Ascending aorta (tissue), 2 donors: Measurements from ENCODE around the gene ARL15. TPM values are rescaled to one million over a fixed set of nuclear protein-coding genes. Genes with fewer than 3 reads are reported as not detected.

Experiments
- DNase-seq, 2 donors: peaks; one replicate each; pipeline ENCODE4 v3.0.0-alpha.2; 2019; ENCODE audit warnings: low spot score in 2 of 2
- H3K27ac ChIP-seq, 2 donors: fragments of 200-600 bp; sonication (generic); one replicate each; pipeline ENCODE4 v1.5.1; 2016 to 2017; ENCODE audit warnings: mild to moderate bottlenecking in 1 of 2
- H3K27me3 ChIP-seq: fragments of 200-600 bp; sonication (generic); one replicate; pipeline ENCODE4 v1.5.1; 2017
- H3K36me3 ChIP-seq, 2 donors: fragments of 200-600 bp; sonication (generic); one replicate each; pipeline ENCODE4 v1.5.1; 2016
- H3K4me1 ChIP-seq, 2 donors: fragments of 200-600 bp; sonication (generic); one replicate each; pipeline ENCODE4 v1.5.1; 2016 to 2017; ENCODE audit warnings: mild to moderate bottlenecking in 1 of 2
- H3K4me3 ChIP-seq, 2 donors: fragments of 200-600 bp; sonication (generic); one replicate each; pipeline ENCODE4 v1.5.1; 2016 to 2017; ENCODE audit warnings: mild to moderate bottlenecking in 1 of 2
- H3K9me3 ChIP-seq, 2 donors: fragments of 200-600 bp; sonication (generic); one replicate each; pipeline ENCODE4 v1.5.1; 2016
- intact Hi-C: fragments of 100-400 bp; cut with DNase I; formaldehyde crosslinking; loops from one replicate; pipeline ENCODE4 v1.15.1; 2023
- total RNA-seq: library from RNA; depleted of rRNA; stranded (reverse); fragments of >200 nt; gene quantifications from one replicate; pipeline ENCODE4 v1.1.0, GENCODE V29; 2016
- TF ChIP-seq, protein P1 (sequence below), 3 experiments: fragments of 200-600 bp in 2 of 3; fragments of 450-650 bp in 1 of 3; sonication (generic) in 2 of 3; IDR thresholded peaks; one replicate each; pipeline ENCODE4 v1.5.1; 2016 to 2019; ENCODE audit warnings: antibody characterized with exemption in 3 of 3, mild to moderate bottlenecking in 1 of 3, moderate library complexity in 1 of 3

Gene ARL15
- total RNA-seq, 1 donor from 2014 or later = 12.5 TPM

DNA sequence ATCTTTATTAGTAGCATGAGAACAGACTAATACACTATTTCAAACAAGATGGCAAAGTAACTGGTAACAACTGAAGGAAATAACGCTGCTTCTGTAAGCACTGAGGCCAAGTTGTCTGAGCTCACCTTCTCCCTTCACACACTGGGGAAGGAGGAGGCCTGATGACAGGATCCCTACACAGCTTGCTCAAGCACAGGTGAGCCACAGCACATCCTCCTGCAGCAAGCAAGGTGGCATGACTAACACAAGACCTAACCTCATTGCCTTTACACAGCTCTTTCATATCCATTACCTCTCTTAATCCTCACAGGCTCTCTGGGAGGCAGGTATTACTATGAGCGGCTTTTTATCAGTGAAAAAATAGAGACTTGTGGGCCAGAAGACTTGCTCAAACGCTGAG is 83.3 kb downstream of the ARL15 start:
- no peak for DNase-seq
- Histone ChIP-seq H3K27ac (no peak overlapping the region), H3K27me3 (no peaks in the 10 kb centered on the region), H3K9me3 (no peaks in the 10 kb centered on the region), H3K36me3 (no peaks in the 10 kb centered on the region), H3K4me3 (no peak overlapping the region), H3K4me1 (no peaks in the 10 kb centered on the region)
- TF ChIP-seq, protein P1, sequence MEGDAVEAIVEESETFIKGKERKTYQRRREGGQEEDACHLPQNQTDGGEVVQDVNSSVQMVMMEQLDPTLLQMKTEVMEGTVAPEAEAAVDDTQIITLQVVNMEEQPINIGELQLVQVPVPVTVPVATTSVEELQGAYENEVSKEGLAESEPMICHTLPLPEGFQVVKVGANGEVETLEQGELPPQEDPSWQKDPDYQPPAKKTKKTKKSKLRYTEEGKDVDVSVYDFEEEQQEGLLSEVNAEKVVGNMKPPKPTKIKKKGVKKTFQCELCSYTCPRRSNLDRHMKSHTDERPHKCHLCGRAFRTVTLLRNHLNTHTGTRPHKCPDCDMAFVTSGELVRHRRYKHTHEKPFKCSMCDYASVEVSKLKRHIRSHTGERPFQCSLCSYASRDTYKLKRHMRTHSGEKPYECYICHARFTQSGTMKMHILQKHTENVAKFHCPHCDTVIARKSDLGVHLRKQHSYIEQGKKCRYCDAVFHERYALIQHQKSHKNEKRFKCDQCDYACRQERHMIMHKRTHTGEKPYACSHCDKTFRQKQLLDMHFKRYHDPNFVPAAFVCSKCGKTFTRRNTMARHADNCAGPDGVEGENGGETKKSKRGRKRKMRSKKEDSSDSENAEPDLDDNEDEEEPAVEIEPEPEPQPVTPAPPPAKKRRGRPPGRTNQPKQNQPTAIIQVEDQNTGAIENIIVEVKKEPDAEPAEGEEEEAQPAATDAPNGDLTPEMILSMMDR (IDR thresholded peaks at IDR 0.05) = no peak
- intact Hi-C loops = loop anchor here (10.0 kb wide), 1 partner anchor 962 kb away; no protein-coding TSS in a partner anchor

DNA sequence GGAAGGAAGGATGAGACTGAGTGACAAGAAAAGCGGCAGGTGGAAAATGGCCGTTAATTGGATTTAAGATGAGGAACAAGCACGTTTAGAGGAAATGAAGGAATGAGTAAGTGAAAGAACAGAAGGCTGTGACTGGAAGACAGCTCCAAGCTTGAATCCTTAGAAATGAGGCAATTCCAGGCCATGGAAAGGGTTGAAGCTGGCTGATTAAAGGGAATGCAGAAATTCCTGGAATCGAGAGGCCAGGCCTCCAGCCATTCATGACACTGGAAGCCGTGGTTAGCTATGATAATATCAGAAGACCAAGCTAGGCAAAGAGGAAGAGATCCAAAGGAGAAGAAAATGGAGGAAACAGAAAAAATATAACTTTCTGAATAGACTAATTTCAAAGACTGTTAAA is 84.2 kb downstream of the ARL15 start:
- DNase-seq = no peak
- Histone ChIP-seq H3K27ac (no peak overlapping the region), H3K9me3 (no peaks in the 10 kb centered on the region), H3K36me3 (no peaks in the 10 kb centered on the region), H3K4me3 (no peak overlapping the region), H3K27me3 (no peaks in the 10 kb centered on the region), H3K4me1 (no peaks in the 10 kb centered on the region)
- TF ChIP-seq, protein P1 (IDR thresholded peaks at IDR 0.05) = no peak
- intact Hi-C loops = loop anchor here (10.0 kb wide), 1 partner anchor 961 kb away; no protein-coding TSS in a partner anchor

DNA sequence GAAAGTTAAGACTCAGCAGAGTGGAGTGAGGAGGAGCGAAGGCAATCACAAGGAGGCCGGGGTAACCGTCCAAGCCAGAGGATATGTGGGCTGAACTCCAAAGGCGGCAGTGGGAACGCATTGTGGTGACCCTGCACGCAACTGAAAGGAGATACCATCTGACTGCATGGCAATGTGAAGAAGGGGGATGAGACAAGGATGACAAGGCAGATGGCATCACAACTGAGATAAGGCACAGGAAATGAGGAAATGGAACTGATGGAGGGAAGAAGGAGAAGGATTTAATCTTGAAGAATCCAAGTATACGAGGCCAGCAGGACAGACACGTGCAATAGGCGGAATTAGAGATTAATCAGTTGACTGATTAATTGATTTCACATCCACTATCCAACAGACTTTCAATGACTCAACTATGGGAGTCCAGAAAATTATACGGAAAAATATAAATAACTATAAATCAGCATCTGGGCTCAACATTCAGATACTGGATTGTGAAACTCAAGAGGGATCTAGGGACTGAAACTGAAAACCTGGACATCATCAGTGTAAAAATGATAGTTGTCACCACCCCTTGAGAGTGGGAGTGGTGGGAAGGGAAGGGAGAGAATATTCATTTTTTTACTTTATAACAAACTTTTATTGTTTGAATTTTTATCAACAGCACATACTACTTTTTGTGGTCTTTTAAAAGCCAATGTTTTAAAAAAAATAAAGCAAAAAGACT is 86.1 kb downstream of the ARL15 start:
- Histone ChIP-seq H3K4me1 (no peaks in the 10 kb centered on the region), H3K9me3 (no peaks in the 10 kb centered on the region), H3K36me3 (no peaks in the 10 kb centered on the region), H3K27ac (no peak overlapping the region), H3K4me3 (no peak overlapping the region), H3K27me3 (no peaks in the 10 kb centered on the region)
- DNase-seq = no peak
- intact Hi-C loops = loop anchor here (10.0 kb wide), 1 partner anchor 959 kb away; no protein-coding TSS in a partner anchor
- TF ChIP-seq, protein P1 (IDR thresholded peaks at IDR 0.05) = no peak

- H3K9me3 ChIP-seq = no peaks in the 10 kb centered on the region
- H3K36me3 ChIP-seq = no peaks in the 10 kb centered on the region
- H3K4me3 ChIP-seq = no peak overlapping the region
- no peak for DNase-seq
- no peak overlapping the region for H3K27ac ChIP-seq
- TF ChIP-seq, protein P1 (IDR thresholded peaks at IDR 0.05) = no peak
- H3K27me3 ChIP-seq = no peaks in the 10 kb centered on the region
- H3K4me1 ChIP-seq = no peaks in the 10 kb centered on the region
- intact Hi-C loops = loop anchor here (10.0 kb wide), 1 partner anchor 958 kb away; no protein-coding TSS in a partner anchor
These were observed 88.0 kb downstream of the ARL15 start for GRCh38 chr5:54222336-54222735.

GRCh38 chr5:54221135-54221534 is 89.2 kb downstream of the ARL15 start:
- H3K27ac ChIP-seq = no peak overlapping the region
- no peak overlapping the region for H3K4me3 ChIP-seq
- no peaks in the 10 kb centered on the region for H3K4me1 ChIP-seq
- TF ChIP-seq, protein P1 (IDR thresholded peaks at IDR 0.05) = no peak
- no peaks in the 10 kb centered on the region for H3K36me3 ChIP-seq
- DNase-seq = no peak
- intact Hi-C loops = loop anchor here (10.0 kb wide), 1 partner anchor 956 kb away; no protein-coding TSS in a partner anchor
- no peaks in the 10 kb centered on the region for H3K9me3 ChIP-seq
- H3K27me3 ChIP-seq = no peaks in the 10 kb centered on the region
